ENCODE measurements around the gene MTCL1. TPM values are rescaled to one million over a fixed set of nuclear protein-coding genes. Genes with fewer than 3 reads are reported as not detected.

Gene MTCL1
- total and polyA plus RNA-seq, 8 donors = 7.1 to 16.0 (median 11.9) TPM

- H3K27me3 ChIP-seq = no peaks in the 10 kb centered on the region
- H3K9me3 ChIP-seq = no peaks in the 10 kb centered on the region
- H3K4me3 ChIP-seq = no peak overlapping the region
- no peak for TF ChIP-seq CTCF (IDR thresholded peaks at IDR 0.05)
- no peak overlapping the region for H3K27ac ChIP-seq
- ATAC-seq (no peak), DNase-seq (no peak)
- no peaks in the 10 kb centered on the region for H3K4me1 ChIP-seq
- no peaks in the 10 kb centered on the region for H3K36me3 ChIP-seq
- intact Hi-C loops (cut with DNase I) = no loop called here
Observed at GRCh38 chr18:8769509-8770095, 64.2 kb downstream of the MTCL1 start.

- H3K9me3 ChIP-seq = no peaks in the 10 kb centered on the region
- intact Hi-C loops (cut with DNase I) = no loop called here
- no peak overlapping the region for H3K27ac ChIP-seq
- H3K36me3 ChIP-seq = no peaks in the 10 kb centered on the region
- ATAC-seq (no peak), DNase-seq (no peak)
- no peaks in the 10 kb centered on the region for H3K27me3 ChIP-seq
- H3K4me1 ChIP-seq = no peaks in the 10 kb centered on the region
- no peak overlapping the region for H3K4me3 ChIP-seq
- TF ChIP-seq CTCF (IDR thresholded peaks at IDR 0.05) = no peak
Observed at GRCh38 chr18:8770657-8771056, 65.3 kb downstream of the MTCL1 start.

GRCh38 chr18:8771930-8772329 is 66.6 kb downstream of the MTCL1 start:
- Histone ChIP-seq H3K4me1 (no peaks in the 10 kb centered on the region), H3K27me3 (no peaks in the 10 kb centered on the region), H3K27ac (no peak overlapping the region), H3K9me3 (no peaks in the 10 kb centered on the region), H3K4me3 (no peak overlapping the region), H3K36me3 (no peaks in the 10 kb centered on the region)
- TF ChIP-seq CTCF (IDR thresholded peaks at IDR 0.05) = no peak
- DNase-seq (peak in 1 of 4 donors; percentile 32), ATAC-seq (no peak)
- intact Hi-C loops (cut with DNase I) = no loop called here

GRCh38 chr18:8773980-8774379 is 68.6 kb downstream of the MTCL1 start:
- TF ChIP-seq CTCF (IDR thresholded peaks at IDR 0.05) = no peak
- Histone ChIP-seq H3K27ac (no peak overlapping the region), H3K4me3 (no peak overlapping the region), H3K9me3 (no peaks in the 10 kb centered on the region), H3K36me3 (no peaks in the 10 kb centered on the region), H3K27me3 (no peaks in the 10 kb centered on the region), H3K4me1 (no peaks in the 10 kb centered on the region)
- intact Hi-C loops (cut with DNase I) = no loop called here
- DNase-seq (no peak), ATAC-seq (no peak)

- no peak for TF ChIP-seq CTCF (IDR thresholded peaks at IDR 0.05)
Observed at GRCh38 chr18:8776013-8776943, 70.9 kb downstream of the MTCL1 start.

More at GRCh38 chr18:8776013-8776943, 70.9 kb downstream of the MTCL1 start:
- no peaks in the 10 kb centered on the region for H3K9me3 ChIP-seq
- H3K4me1 ChIP-seq = no peaks in the 10 kb centered on the region
- ATAC-seq = no peak
- DNase-seq = no peak
- intact Hi-C loops (cut with DNase I) = no loop called here
- no peaks in the 10 kb centered on the region for H3K36me3 ChIP-seq
- H3K27ac ChIP-seq = no peak overlapping the region
- H3K27me3 ChIP-seq = no peaks in the 10 kb centered on the region
- no peak overlapping the region for H3K4me3 ChIP-seq

All from left lung (tissue), 10 donors.